ENCODE results near the gene PCLO.

DNA sequence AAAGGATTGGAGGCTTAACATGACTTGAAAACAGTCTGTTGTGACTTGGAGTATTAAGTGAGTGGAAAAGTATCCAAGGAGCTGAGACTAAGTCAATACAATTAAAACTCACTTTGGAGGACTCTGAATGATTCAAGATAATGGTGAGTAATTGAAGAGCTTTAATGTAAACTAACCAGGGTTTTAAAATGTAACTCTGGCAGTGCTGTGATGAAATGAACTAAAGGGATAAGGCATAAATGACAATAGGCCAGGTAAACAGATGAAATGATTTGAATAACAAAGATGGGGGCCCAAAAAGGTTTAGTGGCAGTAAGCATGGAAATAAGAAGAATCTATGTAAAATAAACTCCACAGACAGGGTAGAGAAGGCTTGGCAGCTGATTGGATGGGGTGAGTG, 402.6 kb downstream of the PCLO start:
- TF ChIP-seq EP300 (IDR thresholded peaks at IDR 0.05): no peak
- TF ChIP-seq, protein P1, sequence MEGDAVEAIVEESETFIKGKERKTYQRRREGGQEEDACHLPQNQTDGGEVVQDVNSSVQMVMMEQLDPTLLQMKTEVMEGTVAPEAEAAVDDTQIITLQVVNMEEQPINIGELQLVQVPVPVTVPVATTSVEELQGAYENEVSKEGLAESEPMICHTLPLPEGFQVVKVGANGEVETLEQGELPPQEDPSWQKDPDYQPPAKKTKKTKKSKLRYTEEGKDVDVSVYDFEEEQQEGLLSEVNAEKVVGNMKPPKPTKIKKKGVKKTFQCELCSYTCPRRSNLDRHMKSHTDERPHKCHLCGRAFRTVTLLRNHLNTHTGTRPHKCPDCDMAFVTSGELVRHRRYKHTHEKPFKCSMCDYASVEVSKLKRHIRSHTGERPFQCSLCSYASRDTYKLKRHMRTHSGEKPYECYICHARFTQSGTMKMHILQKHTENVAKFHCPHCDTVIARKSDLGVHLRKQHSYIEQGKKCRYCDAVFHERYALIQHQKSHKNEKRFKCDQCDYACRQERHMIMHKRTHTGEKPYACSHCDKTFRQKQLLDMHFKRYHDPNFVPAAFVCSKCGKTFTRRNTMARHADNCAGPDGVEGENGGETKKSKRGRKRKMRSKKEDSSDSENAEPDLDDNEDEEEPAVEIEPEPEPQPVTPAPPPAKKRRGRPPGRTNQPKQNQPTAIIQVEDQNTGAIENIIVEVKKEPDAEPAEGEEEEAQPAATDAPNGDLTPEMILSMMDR (IDR thresholded peaks at IDR 0.05): no peak
